OCI-LY7 (cell line): ENCODE results near the gene GPD2.

Experiments
- CTCF ChIP-seq: fragments of 200-600 bp; sonication (generic); conservative IDR thresholded peaks from 2 replicates; pipeline ENCODE4 v1.5.1; 2014; ENCODE audit warnings: mild to moderate bottlenecking, antibody characterized with exemption, low read length, moderate library complexity, mixed read lengths
- EZH2phosphoT487 ChIP-seq: fragments of 200-600 bp; sonication (generic); IDR thresholded peaks from 2 replicates; pipeline ENCODE4 v1.6.1; 2018; ENCODE audit warnings: low read depth, borderline replicate concordance, mild to moderate bottlenecking, mixed run types, antibody characterized with exemption, low read length, moderate library complexity, mixed read lengths

GRCh38 chr2:156476021-156476849 lies 40.1 kb downstream of the GPD2 start:
- TF ChIP-seq CTCF, result no peak
- TF ChIP-seq EZH2phosphoT487, result no peak
